Stimulated activated CD4-positive, alpha-beta T cell treated with anti-CD3 and anti-CD28 coated beads, Interleukin-12 subunit alpha, Interleukin-12 subunit beta, amount 100 ng/mL, for 48 hours (primary cell): ENCODE data around the gene ODF2L.

ENCODE experiments used
- DNase-seq, 3 donors: peaks; one replicate each; pipeline ENCODE4 v3.0.0-alpha.2; 2020; ENCODE audit warnings: low read depth in 2 of 3, low spot score in 1 of 3

ODF2L gene

DNA sequence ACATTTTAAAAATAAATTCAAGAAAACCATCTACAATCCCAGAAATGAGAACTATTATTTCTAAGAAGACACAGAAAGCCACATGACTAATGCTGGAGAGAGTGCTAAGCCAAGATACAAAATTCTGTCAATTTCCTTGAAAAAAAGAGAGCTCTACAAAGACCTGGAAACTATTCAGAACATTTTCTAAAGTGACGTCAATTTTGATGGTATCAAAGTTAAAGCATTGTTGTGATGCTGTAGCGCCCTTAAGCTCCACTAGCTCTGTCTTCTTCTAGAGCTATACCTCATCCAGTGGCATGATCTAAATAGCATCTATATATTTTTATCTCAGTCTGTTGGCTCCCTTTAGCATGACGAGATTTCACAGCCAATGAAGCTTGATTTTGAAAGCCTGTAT is 73.9 kb downstream of the ODF2L start:
- DNase-seq = no peak

- no peak for DNase-seq
Observed at GRCh38 chr1:86318436-86318835, 77.7 kb downstream of the ODF2L start.

DNA sequence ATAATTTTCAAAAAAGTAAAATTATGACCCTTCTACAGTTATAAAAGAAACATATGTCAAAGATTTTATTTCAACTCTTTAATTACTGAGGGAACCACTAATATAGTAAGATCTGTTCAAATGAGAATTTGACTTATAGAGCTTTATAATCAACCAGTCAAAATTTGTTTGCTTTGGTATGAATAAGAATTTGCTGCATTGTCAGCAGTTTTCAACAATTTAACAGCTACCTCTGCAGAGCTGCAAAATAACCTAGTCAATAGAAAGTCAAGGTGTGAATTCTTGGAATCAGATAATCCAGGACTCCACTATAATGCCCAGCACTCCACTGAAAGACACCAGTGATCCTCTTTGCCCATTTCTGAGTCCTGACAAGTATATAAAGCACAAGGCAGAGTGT is 78.2 kb downstream of the ODF2L start:
- no peak for DNase-seq

GRCh38 chr1:86305731-86306130 is 90.4 kb downstream of the ODF2L start:
- DNase-seq = no peak

DNA sequence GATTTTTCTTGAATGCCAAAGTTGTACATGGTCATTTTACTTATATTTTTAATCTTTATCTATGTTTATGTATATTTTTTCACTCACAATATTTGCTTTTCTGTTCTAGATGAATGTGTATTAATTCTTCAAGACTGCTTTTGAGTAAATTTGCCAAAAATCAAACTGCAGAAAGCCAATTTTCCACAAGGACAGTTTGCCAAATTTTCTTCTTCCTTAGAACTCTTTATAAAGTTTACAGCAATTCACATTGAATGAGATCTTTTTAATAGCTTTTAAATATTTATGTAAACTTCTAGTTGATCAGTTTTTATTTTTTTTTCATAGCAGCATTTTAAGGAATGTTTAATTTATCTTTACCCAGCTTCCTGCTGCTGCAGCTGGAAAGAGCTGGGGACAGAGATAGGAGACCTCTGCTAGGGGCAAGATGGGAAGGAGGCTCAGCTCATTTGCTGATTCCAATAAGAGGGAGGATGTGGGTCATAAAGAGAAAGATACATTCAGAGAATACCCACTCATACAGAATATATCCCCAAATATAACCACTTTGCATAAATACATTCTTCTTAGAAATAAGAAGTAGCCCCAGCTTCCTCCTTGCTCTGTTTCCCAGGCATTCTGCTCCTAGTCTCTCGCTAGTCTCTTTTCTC is 93.0 kb downstream of the ODF2L start:
- DNase-seq = no peak
